ENCODE results near the gene FBXW4.
A peak's percentile ranks its signal among the peaks of the same experiment; 100 is the strongest.

The FBXW4 gene

DNA sequence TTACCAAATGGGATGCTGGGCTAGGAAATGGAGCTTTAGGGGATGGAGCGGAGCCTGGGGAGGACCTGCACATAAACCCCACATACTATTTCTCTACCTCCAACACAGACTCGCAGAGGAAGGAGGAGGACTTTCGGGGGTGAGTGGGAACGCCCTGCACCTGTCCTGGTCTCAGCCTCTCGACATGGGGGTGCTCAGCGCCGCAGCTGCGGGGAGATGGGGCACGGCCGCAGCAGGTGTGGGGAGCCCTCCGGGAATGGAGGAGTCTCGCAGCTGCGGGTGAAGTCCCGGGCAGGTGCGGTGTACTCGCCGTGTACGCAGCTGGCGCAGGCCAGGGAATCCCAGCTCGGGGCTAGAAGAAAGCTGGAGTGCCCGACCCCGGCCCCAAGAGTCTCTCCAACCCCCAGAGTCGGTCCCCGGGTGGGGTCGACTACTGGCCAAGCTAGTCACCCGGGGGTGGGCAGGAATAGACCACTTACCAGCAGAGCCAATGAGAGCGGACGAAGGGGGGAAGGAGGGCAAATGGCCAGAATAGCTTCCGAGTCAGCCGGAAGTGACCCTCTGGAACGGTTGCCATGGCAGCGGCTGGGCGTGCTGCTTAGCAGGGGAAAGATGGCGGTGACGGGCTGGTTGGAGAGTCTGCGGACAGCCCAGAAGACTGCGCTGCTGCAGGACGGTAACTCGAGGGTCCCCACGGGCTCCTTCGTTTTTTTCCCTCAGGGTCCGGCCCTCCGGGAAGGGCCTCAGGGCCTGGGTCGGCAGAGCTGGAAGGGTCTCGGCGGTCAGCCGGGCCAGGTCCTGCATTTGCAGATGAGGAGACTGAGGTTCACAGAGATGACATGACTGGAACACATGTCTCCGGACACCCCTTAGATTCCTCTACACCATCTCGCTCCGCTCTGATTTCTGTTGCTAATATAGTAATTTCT, 107.0 kb downstream of the FBXW4 start, which contains the start of the genes DPCD and POLL:
Gene DPCD (plus strand): TSS at position 597 of the 929 bp plus-strand sequence. CDS start 16 bp downstream, at position 613.
Gene POLL (minus strand): TSS at position 533 of the 929 bp plus-strand sequence. CDS start 897 bp downstream, outside the sequence.
- peak; percentile 95 for DNase-seq (ENCODE audit: low read depth, low spot score)

DNA sequence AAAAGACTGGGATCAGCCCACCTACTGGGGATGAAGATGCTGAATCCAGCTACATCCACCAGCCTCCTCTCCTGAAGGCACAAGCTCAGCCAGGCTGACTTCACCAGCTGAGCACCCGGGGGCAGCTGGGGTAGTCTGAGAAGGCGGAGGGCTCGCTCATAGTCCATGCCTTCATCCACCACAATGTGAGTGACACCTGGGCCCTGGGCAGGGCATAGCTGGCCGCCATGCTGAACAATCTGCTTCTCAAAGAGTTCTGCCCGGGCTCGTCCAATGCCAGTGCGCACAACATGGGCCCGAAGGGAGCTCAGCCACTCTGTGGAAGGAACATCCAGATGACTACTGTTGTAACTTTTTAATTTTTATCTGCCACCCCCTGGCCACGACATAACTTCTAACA, 109.1 kb downstream of the FBXW4 start:
- DNase-seq (ENCODE audit: low read depth, low spot score) = no peak

DNA sequence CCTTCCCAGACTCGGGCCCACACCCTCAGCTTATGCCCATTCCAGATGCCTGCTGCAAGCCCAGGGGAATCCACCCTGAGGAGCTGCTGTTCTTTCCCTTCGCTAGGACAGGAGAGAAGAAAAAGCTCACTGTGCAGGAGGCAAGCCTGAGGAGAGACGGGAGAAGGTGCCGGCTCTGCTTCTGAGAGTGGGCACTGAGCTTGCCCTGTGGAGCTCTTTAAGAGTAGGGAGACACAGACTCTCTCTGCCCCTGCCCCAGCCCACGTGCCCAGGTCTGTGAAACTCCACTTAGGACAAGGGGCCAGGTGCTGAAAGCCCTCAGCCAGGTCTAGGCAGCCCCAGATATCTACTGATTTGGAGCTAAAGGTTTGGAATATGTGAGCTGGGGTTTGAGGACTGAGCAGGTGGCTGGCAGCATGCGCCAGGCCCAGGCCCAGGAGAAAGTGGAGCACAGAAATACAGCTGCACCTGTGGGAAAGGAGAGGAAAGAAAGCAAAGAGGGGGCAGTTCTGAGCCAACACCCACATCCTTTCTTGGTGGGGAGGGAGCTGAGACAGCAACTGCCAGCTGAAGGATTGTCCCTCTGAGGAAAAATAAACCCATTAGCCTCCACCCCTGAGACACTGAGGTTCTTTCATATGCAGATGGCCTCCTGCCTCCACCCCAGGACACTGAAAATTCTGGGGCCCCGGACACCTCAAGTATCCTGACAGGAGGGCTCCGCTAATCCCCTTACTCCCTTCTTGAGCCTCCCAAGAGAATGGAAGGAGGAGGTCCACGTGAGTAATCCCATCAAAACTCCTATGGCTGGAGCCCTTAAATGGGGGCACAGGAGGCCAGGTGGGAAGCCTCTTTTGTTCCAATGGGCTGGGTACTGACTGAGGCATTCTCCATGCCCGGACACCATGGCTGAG, 114.2 kb downstream of the FBXW4 start:
- DNase-seq (ENCODE audit: low read depth, low spot score) = no peak

DNA sequence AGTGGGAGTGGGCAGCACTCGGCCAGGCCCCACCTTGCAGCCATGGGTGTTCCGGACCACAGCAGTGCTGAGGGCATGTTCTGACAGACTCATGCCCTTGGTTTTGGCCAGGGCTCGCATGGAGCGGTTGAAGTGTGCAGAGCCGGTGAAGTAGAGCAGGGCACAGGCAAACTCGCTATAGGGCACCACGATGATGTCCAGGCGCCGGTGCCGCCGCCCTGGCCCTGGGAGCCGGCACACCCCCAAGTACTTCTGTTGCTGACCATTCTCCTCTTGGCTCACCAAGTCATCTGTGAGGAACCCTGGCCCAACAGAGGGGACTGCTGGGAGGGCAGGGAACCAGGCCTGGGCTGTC, 115.5 kb downstream of the FBXW4 start:
- no peak for DNase-seq (ENCODE audit: low read depth, low spot score)

DNA sequence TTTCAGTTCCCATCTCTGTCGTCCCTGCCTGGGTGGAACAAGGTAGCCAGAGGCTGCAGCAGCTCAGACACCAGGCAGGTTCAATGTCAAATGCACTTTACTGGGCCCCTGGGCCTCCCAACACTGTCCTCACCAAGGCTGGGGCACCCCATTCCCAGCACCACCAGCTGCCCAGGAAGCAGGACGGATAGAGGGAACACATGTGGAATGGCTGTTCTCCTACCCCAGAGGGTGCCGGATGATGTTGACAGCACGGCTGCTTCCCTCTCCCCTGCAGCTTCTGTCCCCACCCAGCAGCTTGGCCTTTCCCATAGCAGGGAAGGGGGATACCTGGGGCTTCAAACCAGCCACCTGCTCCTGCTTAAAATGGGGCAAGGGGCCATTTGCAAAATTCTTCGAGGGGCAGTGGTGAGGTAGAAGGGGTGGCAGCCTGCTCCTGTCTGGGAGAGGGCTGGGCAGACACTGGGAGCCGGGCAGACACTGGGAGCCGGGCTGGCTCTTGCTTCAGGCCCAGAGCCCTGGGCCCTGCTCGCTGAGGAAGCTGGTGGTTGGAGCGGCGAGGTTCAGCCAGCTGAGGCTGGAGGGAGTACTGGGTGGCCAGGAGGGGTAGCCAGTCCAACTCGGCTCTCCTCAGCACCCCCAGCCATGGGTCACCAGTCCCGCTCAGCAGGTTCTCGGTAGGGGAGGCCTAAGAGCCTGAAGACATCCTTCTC, 116.0 kb downstream of the FBXW4 start:
- no peak for DNase-seq (ENCODE audit: low read depth, low spot score)

DNA sequence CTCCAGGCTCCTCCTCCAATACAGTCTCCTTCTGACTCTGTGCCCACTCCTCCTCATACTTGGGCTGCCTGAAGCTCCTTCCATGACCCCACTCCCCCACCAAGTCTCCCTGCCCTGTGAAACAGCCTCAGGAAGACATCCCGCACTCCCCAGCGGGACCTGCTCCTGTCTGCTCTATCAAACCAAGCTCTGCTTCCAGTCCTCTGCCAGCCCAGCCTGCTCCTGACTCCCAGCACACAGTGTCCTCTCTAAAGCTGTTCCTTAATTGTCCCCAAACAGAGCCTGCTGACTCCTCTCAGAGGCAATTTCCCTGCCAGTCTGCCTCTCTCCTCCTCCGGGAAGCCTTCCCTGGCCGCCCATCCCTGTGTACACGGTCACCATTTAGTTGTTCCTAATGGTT, 116.8 kb downstream of the FBXW4 start:
- no peak for DNase-seq (ENCODE audit: low read depth, low spot score)

DNA sequence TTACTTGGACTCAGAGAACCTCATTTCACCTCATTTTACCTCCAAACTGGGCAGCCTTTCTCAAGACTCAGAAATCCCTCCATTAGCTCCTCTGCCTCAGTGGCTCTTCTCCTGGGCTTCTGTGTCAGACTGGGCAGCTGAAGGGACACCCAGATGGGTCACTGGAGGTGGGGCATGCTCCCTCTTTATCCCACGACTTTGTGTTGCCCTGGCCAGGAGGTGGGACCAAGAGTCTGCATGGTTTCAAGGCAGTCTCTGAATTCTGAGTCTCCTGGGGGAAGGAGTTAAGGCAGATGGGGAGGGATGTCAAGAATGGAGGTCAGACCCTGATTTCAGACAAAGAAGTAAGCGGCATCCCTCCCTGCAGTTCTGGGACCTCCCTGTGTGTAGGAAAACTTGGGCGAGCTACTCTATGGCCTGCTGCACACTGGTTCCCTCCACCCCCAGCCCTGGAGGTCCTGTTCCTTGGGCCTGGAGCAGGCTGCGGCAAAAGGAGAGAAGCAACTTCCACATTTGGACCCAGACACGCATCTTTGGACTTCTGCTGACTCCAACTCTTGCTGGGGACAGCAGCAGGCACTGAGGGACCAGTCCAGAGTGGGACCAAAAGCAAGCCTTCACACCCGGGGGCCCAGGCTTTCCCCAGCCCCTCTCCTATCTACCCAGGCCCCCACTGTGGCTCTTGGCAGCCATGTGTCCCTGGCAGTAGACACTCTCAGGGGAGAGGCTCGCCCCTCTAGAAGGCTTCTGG, 117.7 kb downstream of the FBXW4 start:
- DNase-seq (ENCODE audit: low read depth, low spot score) = no peak

DNA sequence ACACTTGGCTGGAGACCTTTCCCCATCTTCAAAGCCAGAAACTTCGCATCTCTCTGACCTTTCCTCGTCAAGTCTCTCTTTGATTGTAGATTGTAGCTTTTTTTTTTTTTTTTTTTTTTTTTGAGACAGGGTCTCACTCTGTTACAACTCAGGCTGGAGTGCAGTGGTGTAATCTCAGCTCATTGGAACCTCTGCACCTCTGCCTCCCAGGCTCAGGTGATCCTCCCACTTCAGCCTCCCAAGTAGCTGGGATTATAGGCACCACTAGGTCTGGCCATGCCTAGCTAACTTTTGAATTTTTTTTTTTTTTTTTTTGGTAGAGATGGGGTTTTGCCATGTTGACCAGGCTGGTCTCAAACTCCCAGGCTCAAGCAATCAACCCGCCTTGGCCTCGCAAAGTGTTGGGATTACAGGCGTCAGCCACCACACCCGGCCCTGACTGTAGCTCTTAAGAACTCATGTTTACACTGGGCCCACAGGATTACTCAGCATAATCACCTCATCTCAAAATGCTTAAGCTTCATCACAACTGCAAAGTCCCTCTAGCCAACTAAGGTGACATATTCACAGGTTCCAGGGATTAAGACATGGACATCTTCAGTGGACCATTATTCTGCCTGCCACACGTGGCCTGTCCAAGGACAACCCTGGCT, 118.6 kb downstream of the FBXW4 start:
- no peak for DNase-seq (ENCODE audit: low read depth, low spot score)

DNA sequence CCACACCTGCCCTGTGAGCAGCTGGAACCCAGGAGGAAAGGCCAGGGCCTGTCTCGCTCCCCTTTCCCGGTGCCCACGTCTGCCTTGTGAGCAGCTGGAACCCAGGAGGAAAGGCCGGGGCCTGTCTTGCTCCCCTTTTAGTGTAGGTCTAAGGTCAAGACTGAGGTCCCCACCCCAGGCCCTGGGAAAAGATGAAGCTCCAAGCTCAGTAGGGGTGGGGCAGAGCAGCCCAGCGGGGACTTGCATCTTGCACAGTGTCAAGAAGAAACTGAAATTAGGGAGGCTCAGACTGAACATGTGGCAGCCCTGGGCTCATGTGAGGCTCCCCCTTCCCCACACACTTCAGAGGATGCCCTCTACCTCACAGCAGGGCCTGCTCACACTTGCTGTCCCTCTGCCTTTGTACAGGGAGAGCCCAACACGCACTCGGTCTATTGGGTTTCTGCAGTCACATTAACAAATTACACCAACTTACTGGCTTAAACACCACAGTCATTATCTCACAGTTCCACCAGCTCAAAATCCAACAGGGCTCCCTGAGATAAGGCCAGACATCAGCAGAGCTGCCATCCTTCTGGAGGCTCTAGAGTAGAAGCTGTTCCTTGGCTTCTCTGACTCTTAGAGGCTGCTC, 119.3 kb downstream of the FBXW4 start:
- DNase-seq (ENCODE audit: low read depth, low spot score) = no peak

DNA sequence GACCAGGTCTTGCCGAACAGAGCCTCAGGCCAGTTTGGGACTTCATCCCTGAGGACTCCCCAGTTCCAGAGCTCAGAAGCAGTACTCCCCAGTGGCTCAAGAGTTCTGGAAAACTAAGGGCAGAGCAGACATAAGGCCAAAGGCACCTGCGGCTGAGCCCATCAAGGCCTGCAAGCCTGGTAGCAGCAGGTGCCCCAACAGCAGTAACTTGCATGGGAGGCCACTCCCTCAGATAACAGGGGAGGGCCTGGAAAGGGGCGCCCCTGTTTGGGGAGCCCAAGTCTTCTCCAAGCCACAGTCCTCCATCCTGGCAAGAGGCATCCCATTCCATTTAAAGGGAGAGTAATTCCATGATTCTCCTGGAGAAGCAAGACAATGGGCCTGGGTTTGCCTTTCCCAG, 119.9 kb downstream of the FBXW4 start:
- no peak for DNase-seq (ENCODE audit: low read depth, low spot score)

DNA sequence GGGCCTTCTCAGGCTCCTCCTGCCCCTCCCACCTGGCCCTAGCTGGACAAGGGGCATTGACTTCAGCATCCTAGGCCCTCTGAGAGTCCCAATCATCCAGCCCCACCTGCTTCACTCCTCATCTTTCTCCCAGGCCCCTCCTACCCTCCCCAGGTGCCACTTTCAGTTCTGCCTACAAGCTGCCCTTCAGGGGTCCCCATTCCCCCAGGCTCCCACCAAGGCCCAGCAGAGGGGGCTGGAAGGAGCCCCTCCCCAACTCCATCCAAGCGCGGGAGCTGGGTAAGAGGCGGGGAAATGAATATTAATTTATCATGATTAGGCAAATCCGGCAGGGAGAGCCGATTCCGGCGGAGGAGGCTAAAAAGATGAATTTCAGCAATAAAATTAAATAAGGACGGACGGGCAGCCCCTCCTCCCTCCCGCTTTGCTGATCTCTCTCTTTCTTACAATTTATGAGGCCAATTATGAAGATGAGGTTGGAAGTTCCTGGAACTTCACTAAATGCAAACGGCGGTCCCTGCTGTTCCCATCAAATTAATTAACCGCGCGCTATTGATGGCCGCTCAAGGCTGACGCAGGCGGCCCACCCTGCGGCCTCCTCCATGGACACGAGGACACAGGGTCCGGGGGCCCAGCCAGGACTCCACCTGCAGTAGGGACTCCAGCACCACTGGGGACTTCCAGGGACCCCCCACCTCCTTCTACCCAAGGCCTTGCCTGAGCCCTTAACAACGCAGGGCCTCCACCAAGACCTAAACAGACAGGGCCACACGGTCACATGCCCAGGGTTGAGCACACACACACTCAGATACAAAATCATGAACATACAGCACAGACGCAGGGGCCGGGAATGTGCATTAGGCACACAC, 120.9 kb downstream of the FBXW4 start:
- no peak for DNase-seq (ENCODE audit: low read depth, low spot score)

DNA sequence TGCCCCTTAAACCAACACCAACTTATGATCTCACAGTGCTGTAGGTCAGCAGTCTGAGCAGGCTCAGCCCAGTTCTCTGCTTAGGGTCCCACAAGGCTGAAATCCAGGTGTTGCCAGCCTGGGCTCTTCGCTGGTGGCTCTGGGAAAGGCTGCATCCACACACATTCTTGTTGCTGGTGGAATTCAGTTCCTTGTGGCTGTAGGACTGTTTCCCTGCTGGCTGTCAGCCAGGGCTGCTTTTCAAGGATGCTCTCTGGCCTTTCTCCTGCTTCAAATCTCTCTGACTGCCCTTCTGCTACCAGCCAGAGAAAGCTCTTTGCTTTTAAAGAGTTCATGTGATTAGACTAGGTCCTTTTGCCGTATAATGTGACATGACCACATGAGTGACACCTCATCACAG, 122.2 kb downstream of the FBXW4 start:
- DNase-seq (ENCODE audit: low read depth, low spot score) = no peak

DNA sequence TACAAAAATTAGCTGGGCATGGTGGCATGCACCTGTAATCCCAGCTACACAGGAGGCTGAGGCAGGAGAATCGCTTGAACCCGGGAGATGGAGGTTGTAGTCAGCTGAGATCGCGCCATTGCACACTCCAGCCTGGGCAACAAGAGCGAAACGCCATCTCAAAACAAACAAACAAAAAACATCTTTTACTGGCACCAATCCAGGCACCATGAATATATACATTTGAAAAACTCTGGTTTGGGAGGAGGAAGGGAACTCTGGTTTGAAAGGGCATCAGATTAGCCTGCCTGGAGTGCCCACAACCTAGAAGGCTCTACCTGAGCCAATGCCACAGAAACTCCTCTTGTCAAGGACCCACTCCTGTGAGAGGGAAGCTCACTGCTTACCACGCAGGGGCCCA, 122.8 kb downstream of the FBXW4 start:
- DNase-seq (ENCODE audit: low read depth, low spot score) = no peak

DNA sequence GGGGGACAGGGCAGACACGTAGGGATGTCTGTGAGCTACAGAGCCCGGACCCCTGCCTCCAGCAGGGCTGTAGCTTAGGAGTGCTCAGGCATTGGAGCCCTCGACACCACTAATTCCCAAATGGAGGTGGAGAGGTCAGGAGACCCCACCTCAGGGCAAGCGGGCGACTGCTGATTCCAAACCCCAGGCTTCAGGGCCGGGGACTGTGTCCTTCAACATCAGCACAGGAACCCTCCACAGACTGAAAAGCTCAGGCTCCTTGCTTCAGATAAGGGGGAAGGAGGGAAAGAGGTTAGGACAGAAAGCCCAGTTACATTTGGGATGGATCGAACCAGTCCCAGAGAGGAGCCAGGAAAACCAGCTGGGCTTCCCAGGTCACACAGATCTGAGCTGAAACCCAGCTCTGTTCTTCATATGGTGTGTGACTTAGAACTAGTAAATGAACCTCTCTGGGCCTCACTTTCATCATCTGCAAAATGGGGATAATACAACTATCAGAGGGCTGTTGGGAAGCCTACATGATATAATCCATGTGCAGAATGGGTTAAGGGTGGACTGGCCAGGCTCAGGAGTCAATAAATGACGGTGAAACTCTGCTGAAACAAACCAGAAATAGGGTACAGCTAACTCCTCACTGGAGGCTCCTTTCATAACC, 123.6 kb downstream of the FBXW4 start:
- DNase-seq (ENCODE audit: low read depth, low spot score) = no peak

DNA sequence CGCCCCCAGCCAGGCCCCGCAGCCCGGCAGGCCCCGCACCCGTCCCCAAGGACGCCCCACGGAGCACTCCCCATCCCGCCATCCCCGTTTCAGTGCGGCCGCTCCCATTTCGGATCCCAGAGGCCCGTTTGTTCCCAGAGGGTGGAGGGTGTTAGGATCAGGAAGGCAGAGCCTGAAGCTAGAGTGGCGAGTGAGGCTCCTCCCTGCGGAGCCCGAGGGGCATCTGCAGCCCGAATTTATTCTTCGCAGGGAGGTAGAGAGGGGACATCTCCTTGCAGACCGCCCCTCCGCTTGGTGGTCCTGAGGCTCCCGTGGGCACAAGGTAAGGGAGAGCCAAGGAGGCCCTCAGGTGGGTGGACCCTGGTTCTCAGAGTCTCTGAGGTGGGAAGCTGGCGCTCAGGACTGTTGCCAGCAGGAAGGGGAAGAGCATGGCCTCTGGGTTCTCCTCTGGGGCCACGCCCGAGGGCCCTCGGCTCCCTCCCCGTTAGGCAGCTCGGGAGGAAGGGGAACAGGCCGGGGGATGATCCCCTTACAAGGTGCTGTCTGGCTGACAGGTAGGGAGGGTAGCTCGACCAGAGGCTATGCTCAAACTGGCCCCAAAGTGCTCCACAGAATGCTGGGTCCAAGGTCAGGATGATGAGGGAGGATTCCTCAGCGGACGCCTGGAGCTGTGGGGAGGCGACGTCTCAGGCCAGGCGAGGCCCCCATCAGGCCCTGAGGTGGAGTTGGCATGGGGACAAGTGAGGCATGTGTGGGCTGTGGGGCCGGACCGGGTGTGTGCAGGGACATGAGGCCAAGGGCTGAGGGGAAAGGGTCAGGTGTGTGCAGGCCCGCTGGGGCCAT, 124.3 kb downstream of the FBXW4 start:
- DNase-seq (ENCODE audit: low read depth, low spot score) = no peak

DNA sequence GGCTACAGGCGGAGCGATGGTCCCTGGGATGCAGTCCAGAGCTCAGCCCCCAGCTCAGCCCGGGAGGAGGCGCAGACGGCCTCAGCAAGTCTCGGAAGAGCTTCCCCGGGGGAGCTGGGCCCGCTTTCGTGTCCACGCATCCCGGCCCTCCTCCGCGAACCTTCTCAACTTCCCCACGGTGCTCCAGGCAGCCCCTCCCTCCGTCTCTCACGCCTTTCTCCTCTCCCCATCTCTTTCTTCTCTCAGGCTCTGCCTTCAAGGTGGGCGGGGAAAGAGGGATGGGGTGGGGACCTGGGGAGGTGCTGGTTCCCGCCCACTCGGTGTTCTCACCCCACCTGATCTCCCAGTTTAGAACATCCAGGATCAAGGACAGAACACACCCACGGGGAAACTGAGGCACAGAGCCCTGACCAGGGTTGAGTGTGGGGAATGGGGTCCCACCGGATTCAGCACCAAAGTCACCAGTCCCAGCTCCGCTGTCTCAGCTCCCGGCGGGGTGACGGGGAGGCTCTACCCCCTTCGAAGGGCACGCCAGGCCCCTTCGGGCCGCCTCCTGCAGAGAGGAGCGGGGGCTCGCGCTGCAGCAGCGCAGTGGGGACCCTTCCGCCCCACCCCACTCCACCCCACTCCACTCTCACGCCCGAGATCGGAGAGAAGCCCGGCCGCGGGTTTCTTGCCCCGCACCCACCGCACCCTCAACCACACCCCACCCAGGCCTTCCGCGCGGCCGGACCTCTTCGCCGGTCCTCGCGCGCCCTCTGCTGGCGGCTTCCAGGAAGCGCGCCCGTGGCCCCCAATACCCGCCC, 125.1 kb downstream of the FBXW4 start:
- peak; percentile 83 for DNase-seq (ENCODE audit: low read depth, low spot score)

DNA sequence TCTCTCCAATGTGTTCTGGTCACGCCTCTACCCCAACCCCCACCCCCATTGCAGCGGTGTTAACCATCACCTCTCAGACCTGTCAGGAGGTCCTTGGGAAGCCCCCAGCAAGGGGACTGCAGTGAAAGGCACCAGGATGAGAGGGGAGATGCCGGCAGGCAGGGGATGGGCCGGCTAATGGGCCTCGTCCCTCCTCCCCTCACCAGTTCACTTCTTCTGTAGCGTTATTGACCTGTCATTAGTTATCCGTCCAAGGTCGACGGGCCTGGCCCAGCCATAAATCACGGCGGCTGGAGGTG, 125.7 kb downstream of the FBXW4 start:
- no peak for DNase-seq (ENCODE audit: low read depth, low spot score)

Measured in ELF-1 (cell line).